Measurements from ENCODE around the gene UBAP2L.

UBAP2L gene, protein sequence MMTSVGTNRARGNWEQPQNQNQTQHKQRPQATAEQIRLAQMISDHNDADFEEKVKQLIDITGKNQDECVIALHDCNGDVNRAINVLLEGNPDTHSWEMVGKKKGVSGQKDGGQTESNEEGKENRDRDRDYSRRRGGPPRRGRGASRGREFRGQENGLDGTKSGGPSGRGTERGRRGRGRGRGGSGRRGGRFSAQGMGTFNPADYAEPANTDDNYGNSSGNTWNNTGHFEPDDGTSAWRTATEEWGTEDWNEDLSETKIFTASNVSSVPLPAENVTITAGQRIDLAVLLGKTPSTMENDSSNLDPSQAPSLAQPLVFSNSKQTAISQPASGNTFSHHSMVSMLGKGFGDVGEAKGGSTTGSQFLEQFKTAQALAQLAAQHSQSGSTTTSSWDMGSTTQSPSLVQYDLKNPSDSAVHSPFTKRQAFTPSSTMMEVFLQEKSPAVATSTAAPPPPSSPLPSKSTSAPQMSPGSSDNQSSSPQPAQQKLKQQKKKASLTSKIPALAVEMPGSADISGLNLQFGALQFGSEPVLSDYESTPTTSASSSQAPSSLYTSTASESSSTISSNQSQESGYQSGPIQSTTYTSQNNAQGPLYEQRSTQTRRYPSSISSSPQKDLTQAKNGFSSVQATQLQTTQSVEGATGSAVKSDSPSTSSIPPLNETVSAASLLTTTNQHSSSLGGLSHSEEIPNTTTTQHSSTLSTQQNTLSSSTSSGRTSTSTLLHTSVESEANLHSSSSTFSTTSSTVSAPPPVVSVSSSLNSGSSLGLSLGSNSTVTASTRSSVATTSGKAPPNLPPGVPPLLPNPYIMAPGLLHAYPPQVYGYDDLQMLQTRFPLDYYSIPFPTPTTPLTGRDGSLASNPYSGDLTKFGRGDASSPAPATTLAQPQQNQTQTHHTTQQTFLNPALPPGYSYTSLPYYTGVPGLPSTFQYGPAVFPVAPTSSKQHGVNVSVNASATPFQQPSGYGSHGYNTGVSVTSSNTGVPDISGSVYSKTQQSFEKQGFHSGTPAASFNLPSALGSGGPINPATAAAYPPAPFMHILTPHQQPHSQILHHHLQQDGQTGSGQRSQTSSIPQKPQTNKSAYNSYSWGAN

DNA sequence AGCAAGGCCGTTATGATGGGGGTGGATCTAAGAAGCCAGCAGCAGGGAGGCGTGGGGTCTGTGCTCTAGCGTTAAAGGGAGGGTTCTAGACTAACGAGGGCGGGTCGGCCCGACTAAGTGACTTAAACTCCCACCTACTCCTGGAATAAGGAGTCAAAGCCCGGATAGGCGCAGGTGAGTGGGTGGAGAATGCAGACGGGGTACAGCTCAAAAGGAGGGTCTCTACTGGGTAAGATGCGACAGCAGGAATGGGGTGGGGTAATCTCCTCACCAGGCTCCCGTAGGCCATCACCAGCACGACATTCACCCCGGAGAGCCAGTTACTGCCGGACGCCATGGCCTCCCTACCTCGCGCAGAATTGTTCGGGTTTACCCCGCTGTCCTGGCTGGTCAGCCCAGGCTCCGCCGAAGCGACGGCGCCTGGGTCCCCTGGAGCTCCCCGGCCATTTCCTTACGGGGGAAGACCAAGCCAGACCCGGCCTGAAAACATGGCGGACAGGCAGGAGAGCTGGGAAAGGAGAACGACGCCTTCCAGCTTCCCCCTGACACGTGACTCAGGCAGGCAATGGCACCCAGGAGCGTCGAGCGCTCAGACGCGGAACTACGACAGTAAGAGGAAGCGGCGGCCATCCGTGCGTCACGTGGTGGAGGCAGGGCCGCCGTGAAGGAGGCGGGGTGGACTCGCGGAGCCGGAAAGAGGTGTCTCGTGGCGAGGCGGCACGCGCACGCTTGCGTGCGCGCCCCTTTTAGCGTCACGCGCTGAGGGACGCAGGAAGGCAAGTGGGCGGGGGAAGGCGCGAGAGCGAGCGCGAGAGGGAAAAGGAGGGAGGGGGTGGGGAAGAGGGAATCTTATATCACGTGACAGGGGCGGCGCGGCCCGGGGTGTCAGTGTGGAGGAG is at the start of gene UBAP2L:
Gene UBAP2L (plus strand): TSS at position 885 of the 899 bp plus-strand sequence. CDS start 4,169 bp downstream, outside the sequence.
- Mint-ChIP-seq H3K9me3 (ENCODE audit: low read depth) (no peaks in the 10 kb centered on the region), H3K4me1 (ENCODE audit: low read depth) (peaks cover 62% of the 10 kb centered on the region), H3K27ac (peak within 1 kb of the TSS; percentile 99), H3K27me3 (no peaks in the 10 kb centered on the region), H3K4me3 (peak within 1 kb of the TSS; percentile 98), H3K36me3 (peaks cover 20% of the 10 kb centered on the region)

DNA sequence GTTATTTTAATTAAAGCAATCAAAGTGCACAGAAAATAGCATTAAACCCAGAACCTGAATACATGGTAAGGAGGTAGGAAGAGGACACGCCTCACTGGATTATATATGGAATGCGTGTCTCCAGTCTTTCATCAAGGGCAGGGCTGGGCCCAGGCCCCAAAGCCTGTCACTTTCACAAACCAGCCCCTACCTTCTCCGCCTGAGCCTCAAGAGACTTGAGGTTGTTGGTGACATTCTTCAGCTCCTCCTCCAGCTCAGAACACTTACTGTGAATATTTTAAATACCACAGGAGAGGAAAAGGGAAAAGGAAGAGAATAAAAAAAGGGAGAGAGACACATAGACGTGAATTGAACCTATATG is 49.6 kb upstream of the UBAP2L start:
- peaks cover 12% of the 10 kb centered on the region for H3K36me3 Mint-ChIP-seq
- H3K4me1 Mint-ChIP-seq (ENCODE audit: low read depth): peaks cover 62% of the 10 kb centered on the region
- no peaks in the 10 kb centered on the region for H3K27me3 Mint-ChIP-seq
- no peaks in the 10 kb centered on the region for H3K9me3 Mint-ChIP-seq (ENCODE audit: low read depth)
- H3K4me3 Mint-ChIP-seq: peak overlapping the region; percentile 82
- H3K27ac Mint-ChIP-seq: peak overlapping the region; percentile 98

DNA sequence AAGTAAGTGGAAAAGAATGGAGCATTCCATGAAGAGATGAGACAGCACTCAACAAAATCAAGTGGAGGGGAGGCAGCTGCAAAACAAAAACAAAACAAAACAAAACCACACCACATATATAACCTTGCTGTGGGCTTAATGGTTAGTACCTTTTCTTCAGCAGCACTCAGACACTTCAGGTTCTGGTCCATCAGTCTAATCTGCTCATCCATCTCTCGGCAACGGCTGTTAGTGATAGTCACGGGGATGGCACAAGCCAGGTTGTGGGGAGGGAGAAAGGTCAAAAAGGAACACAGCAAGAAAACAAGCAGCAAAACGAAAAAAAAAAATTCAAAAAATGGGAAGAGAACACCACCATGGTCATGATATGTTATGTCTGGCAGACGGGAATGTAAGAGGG is 48.9 kb upstream of the UBAP2L start:
- no peaks in the 10 kb centered on the region for H3K9me3 Mint-ChIP-seq (ENCODE audit: low read depth)
- H3K27me3 Mint-ChIP-seq: no peaks in the 10 kb centered on the region
- peak overlapping the region; percentile 98 for H3K27ac Mint-ChIP-seq
- H3K4me3 Mint-ChIP-seq: peak overlapping the region; percentile 82
- H3K4me1 Mint-ChIP-seq (ENCODE audit: low read depth): peaks cover 65% of the 10 kb centered on the region
- H3K36me3 Mint-ChIP-seq: peaks cover 12% of the 10 kb centered on the region

DNA sequence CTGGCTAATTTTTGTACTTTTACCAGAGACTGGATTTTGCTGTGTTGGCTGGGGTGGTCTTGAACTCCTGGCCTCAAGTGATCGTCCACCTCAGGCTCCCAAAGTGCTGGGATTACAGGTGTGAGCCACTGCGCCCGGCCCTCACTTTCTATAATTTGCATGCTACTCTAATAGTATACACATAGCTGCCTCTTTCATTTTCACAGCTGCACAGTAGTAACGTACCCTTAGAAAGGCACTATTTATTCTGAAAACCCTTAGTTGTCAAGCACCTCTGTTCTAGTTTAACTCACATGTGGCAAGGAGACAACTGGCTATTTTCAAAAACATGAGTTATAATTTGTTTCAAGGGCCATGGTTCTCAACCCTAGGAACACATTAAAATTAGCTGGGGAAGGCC is 46.1 kb upstream of the UBAP2L start:
- Mint-ChIP-seq H3K4me1 (ENCODE audit: low read depth) (peaks cover 76% of the 10 kb centered on the region), H3K27me3 (no peaks in the 10 kb centered on the region), H3K4me3 (no peak overlapping the region), H3K27ac (no peak overlapping the region), H3K9me3 (ENCODE audit: low read depth) (no peaks in the 10 kb centered on the region), H3K36me3 (peaks cover 11% of the 10 kb centered on the region)

DNA sequence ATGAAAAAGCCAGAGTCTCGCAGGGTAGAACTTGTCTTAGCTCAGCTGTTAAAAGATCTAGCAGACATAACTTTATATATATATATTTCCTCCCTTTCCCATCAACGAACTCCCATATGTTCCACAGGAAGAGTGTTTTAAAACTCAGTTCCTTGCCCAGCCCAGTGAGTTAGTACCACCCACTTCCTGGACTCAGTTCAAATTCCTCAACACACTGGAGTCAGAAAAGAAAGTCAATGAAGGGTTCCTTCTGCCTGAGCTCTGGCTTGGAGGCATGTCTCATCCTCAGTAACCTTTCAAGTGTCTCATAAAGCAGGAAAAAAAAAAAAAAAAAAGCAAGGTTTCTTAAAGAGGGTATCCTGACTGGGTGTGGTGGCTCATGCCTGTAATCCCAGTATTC is 44.4 kb upstream of the UBAP2L start:
- Mint-ChIP-seq H3K4me1 (ENCODE audit: low read depth) (peaks cover 75% of the 10 kb centered on the region), H3K27ac (peak overlapping the region; percentile 89)

DNA sequence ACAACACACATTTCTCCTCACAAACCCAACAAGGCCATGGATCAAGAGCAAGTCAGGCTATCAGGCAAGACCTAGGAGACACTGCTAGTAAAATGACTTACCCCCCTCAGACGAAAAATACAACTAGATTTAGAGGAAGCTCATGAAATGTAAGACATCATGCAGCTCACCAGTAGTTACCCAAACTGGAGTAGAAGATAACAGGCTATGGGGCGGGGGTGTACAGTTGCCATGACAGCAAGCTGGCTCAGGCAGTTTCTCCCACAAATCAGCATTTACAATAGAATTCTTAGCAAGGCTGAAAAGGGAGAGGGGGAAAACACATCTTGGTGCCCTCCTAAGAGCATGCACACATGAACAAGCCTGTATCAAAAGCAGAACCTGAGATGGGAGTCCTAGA is 42.7 kb upstream of the UBAP2L start:
- peaks cover 64% of the 10 kb centered on the region for H3K4me1 Mint-ChIP-seq (ENCODE audit: low read depth)
- no peaks in the 10 kb centered on the region for H3K9me3 Mint-ChIP-seq (ENCODE audit: low read depth)
- H3K4me3 Mint-ChIP-seq: peak overlapping the region; percentile 100
- H3K27ac Mint-ChIP-seq: peak overlapping the region; percentile 72
- peaks cover 12% of the 10 kb centered on the region for H3K36me3 Mint-ChIP-seq
- H3K27me3 Mint-ChIP-seq: no peaks in the 10 kb centered on the region

More for the DNA sequence above, 44.4 kb upstream of the UBAP2L start:
- Mint-ChIP-seq H3K36me3 (peaks cover 11% of the 10 kb centered on the region), H3K9me3 (ENCODE audit: low read depth) (no peaks in the 10 kb centered on the region), H3K4me3 (peak overlapping the region; percentile 72), H3K27me3 (no peaks in the 10 kb centered on the region)

DNA sequence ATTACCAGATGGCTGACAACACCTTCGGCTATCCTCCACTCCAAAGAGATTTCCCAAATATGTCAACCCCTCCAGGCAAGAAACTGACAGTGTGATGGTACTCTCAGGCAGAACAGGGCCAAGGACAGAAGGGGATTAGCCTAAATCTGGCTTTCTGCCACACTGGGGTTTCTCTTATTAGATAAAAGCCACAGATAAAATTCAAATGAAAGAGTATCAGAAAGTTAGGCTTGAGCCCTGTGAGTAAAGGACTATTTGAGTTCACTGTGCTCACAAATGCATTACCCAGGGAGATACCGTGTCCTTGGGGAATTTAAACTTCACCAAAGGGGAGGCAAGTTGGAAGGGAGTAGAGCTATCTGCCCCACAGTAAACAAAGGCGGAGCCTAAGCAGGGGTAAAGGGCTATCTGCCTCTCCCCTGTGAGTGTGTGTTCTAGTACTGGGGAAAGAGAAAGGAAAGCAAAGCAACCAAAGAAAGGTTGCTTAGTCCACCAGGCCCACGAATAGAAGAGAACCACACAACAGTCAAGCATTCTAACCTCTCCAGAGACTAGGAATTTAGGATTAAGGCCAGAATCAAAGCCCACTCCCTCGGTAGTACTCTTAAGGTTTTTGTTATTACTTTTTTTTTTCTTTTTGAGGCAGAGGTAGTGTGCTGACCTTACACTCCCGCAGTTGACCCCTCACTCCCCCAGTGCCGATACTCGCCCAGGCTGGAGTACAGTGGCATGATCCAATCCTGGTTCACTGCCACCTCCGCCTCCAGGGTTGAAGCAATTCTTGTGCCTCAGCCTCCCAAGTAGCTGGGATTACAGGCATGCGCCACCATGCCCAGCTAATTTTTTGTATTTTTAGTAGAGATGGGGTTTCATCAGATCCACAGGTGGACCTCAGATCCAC is 41.6 kb upstream of the UBAP2L start:
- Mint-ChIP-seq H3K4me3 (peak overlapping the region; percentile 100), H3K27me3 (no peaks in the 10 kb centered on the region), H3K9me3 (ENCODE audit: low read depth) (no peaks in the 10 kb centered on the region), H3K36me3 (peaks cover 12% of the 10 kb centered on the region), H3K27ac (peak overlapping the region; percentile 93), H3K4me1 (ENCODE audit: low read depth) (peaks cover 66% of the 10 kb centered on the region)

DNA sequence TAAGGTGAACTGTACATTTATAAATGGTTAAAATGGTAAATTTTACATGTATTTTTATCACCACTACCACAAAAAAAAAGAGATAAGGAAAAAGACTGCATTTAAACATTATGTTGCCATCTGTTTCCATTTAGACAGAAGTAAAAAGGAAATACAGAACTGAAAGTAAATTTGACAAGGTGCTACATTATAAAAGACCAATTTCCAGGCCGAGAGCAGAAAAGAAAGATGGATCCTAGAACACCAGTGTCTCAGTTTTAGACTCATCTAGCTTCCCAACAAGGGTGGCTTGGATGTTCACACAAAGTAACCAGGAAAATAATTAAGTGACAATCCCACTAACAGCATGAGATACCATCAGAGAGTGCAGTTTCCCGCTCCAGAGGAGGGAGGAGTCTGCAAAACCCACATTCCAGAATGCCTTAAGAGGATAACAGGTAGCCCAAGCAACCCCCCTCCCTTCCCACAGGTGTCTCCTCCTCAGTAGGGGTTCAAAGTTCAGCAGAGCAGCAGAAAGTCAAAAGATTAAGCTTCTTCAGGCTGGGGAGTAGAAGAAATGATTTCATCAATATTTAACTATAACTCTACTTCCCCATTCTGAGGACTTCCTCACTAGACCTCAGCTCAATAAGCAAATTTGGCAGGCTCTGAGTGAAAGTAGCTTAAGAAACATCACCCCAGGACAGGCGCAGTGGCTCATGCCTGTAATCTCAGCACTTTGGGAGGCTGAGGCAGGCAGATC is 40.6 kb upstream of the UBAP2L start:
- no peaks in the 10 kb centered on the region for H3K9me3 Mint-ChIP-seq (ENCODE audit: low read depth)
- H3K4me1 Mint-ChIP-seq (ENCODE audit: low read depth): peaks cover 65% of the 10 kb centered on the region
- peaks cover 12% of the 10 kb centered on the region for H3K36me3 Mint-ChIP-seq
- peak overlapping the region; percentile 93 for H3K27ac Mint-ChIP-seq
- no peaks in the 10 kb centered on the region for H3K27me3 Mint-ChIP-seq
- H3K4me3 Mint-ChIP-seq: peak overlapping the region; percentile 100

DNA sequence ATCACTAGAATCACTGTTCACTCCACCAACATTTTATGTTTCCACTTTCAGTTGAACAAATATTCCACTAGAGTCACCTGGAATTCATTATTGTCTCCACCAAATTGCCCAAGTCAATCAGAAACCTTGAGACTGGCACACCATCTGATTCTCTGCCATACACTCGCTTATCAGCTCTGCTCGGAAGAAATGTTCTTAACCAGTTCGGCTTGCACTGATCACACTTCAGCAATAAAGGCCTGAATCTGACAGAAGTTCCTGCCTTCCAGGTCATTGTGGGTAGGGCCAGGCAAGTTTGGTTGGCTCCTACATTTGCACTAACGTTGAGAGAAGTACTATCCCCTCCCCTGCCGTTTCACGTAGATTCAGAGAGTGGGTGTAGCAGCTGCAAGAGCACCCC is 38.8 kb upstream of the UBAP2L start:
- H3K4me1 Mint-ChIP-seq (ENCODE audit: low read depth): peaks cover 51% of the 10 kb centered on the region
- H3K27me3 Mint-ChIP-seq: no peaks in the 10 kb centered on the region
- peak overlapping the region; percentile 100 for H3K27ac Mint-ChIP-seq
- H3K4me3 Mint-ChIP-seq: peak overlapping the region; percentile 100
- H3K36me3 Mint-ChIP-seq: peaks cover 12% of the 10 kb centered on the region
- H3K9me3 Mint-ChIP-seq (ENCODE audit: low read depth): no peaks in the 10 kb centered on the region

DNA sequence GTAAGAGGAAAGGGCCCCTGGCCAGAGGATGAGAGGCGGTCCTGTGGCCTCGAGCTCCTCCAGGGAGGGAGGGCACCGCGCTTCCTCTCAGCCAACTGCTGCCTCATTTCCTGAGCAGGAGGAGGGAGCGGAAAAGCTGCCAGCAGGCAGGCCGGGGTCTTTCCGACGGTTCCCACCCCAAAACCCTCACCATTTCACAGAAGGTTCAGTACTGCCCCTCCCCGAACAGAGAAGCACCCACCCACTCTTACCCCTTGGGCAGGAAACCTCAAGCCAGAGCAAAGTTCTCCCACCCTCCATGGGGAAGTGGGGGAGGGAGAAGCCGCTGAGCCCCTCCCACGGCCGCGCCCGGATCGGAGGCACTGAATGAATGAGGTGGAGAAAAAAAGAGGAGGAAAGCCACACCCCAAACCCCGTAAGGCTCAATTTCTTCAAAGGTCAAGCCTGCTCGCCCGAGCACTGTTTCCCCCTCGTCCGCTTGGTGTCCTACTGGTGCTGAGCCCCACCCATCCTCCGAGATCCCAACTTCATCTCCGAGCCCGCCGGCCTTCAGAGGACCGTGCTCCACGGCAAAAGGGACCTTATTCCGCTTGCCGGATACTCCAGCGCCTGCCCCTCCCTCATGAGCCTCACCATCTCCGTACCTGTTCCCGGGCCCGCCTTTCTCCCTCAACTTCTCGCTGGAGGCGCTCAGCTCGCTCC is 38.3 kb upstream of the UBAP2L start:
- Mint-ChIP-seq H3K27me3 (no peaks in the 10 kb centered on the region), H3K4me1 (ENCODE audit: low read depth) (peaks cover 45% of the 10 kb centered on the region), H3K27ac (peak overlapping the region; percentile 100), H3K36me3 (peaks cover 10% of the 10 kb centered on the region), H3K9me3 (ENCODE audit: low read depth) (no peaks in the 10 kb centered on the region), H3K4me3 (peak overlapping the region; percentile 100)

DNA sequence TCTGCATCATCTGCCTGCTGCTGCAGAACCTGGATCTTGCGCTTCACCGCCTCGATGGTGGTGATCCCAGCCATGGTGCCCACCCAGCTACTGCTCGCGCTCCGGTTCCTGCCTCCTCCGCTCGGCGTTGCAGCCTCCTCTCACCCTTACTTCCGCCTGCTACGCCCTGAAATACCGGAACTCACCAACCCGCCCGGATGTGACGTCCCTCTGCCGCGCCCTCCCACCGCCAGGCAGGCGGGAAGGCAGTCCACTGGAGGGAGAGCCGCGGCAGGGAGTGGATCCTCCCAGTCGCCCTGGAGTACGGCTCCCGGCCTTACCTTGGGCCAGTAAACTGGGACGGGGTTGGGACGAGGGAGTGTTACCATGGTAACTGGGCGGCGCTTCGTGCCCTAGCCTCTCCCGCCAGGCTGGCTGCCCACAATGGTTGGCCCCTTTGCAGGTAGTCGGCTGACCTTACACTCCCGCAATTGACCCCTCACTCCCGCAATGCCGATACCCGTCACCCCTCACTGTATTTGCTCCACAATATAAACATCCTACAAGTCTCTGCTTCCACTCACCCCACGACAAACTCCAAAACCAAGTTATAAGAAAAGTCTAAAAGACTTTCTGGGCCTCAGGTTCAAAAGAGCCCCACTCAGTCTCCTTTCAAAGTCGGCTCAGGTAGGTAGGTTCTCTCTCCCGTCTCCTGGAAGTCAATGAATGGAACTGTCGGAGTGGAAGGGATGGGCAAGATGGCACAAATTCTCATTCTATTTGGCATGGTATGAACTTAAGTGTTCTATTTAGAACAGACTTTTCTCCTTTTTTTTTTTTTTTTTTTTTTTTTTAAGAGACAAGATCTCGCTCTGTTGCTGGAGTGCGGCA is 37.5 kb upstream of the UBAP2L start:
- Mint-ChIP-seq H3K27me3 (no peaks in the 10 kb centered on the region), H3K4me1 (ENCODE audit: low read depth) (peaks cover 38% of the 10 kb centered on the region), H3K4me3 (peak overlapping the region; percentile 100), H3K9me3 (ENCODE audit: low read depth) (no peaks in the 10 kb centered on the region), H3K27ac (peak overlapping the region; percentile 100), H3K36me3 (peaks cover 10% of the 10 kb centered on the region)

DNA sequence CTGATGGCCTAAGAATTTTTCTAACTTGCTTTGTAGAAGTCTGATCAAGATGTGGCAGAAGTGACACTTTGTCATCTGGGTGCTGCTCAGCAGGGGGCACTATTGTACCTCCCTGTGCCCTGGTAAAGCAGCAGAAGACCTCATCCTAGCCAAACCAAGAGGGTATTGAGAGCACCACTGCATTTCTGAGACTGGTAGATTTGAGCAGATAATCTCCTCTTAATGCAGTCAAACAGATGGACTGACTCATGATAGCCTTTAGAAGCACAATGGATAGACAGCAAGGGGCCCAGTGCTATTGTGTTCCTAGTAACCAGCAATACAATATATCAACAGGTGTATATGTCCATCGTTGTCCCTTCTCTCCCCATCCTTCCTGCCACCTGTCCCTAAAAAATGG is 34.6 kb upstream of the UBAP2L start:
- Mint-ChIP-seq H3K36me3 (peaks cover 5% of the 10 kb centered on the region), H3K27ac (no peak overlapping the region), H3K9me3 (ENCODE audit: low read depth) (no peaks in the 10 kb centered on the region), H3K4me3 (peak overlapping the region; percentile 4), H3K27me3 (no peaks in the 10 kb centered on the region), H3K4me1 (ENCODE audit: low read depth) (peaks cover 10% of the 10 kb centered on the region)

Measured in activated naive CD8-positive, alpha-beta T cell (primary cell).